AG04450 (cell line): ENCODE results near the gene SEMA6A. TPM values are rescaled to one million over a fixed set of nuclear protein-coding genes. Genes with fewer than 3 reads are reported as not detected.
"Not testable (repeated sequence)": the region's sequence is repeated elsewhere in the genome, so short reads cannot be mapped to it uniquely, and the experiment has no call there.

ENCODE experiments used
- CTCF ChIA-PET: fragments of 300-600, 350-600 bp; formaldehyde crosslinking; extraction: SDS; loops from one replicate; lab custom pipeline; 2022; ENCODE audit warnings: antibody characterized with exemption, inconsistent platforms; lab: Charles Lee
- POLR2A ChIA-PET: fragments of 350-600 bp; formaldehyde crosslinking; extraction: SDS; loops from one replicate; lab custom pipeline; 2021; ENCODE audit warnings: antibody characterized with exemption, inconsistent platforms; lab: Yijun Ruan, JAX
- DNase-seq: peaks from one replicate; pipeline ENCODE4 v3.0.0-alpha.2; 2011; ENCODE audit warnings: low read depth, low spot score
- H3K27ac ChIP-seq: one replicate; pipeline ENCODE4 v1.5.1; 2012; ENCODE audit warnings: low read depth, low read length, control low read depth
- H3K27me3 ChIP-seq: one replicate; pipeline ENCODE4 v1.6.0; 2012; ENCODE audit warnings: low read length; ENCODE audit not compliant: control insufficient read depth, insufficient read depth
- H3K4me3 ChIP-seq: 2 replicates; pipeline ENCODE4 v1.5.1; 2011; ENCODE audit warnings: mild to moderate bottlenecking, low read depth, low read length, control low read depth
- H3K9me3 ChIP-seq: 2 replicates; pipeline ENCODE4 v1.5.1; 2012; ENCODE audit warnings: low read length; ENCODE audit not compliant: control insufficient read depth, insufficient read depth
- CTCF ChIP-seq: IDR thresholded peaks from 2 replicates; pipeline ENCODE4 v1.5.1; 2011; ENCODE audit warnings: low read depth, low read length, control low read depth, inconsistent platforms
- polyA plus RNA-seq: library from polyadenylated mRNA; depleted of rRNA; stranded (reverse); fragments of >200 nt; gene quantifications from 2 replicates; pipeline ENCODE4 v1.2.3, GENCODE V29; 2011

SEMA6A gene
- polyA plus RNA-seq, 1 experiment, result 0.17 TPM

- ChIA-PET CTCF (no interaction called here), POLR2A (no interaction called here)
- DNase-seq, result no peak
- Histone ChIP-seq H3K27me3 (no peaks in the 10 kb centered on the region), H3K4me3 (no peak overlapping the region), H3K27ac (no peak overlapping the region), H3K9me3 (no peaks in the 10 kb centered on the region)
- TF ChIP-seq CTCF, result no peak
Measured at GRCh38 chr5:116554764-116555163, 19.9 kb downstream of the SEMA6A start.

- Histone ChIP-seq H3K9me3 (no peaks in the 10 kb centered on the region), H3K27me3 (no peaks in the 10 kb centered on the region), H3K27ac (no peak overlapping the region), H3K4me3 (no peak overlapping the region)
- no peak for DNase-seq
- POLR2A ChIA-PET, result no interaction called here
- TF ChIP-seq CTCF, result no peak
- CTCF ChIA-PET, result no interaction called here
Measured at GRCh38 chr5:116553366-116553765, 21.3 kb downstream of the SEMA6A start.

- Histone ChIP-seq H3K27me3 (no peaks in the 10 kb centered on the region), H3K9me3 (no peaks in the 10 kb centered on the region; the same call in 1 of the 2 replicates), H3K27ac (no peak overlapping the region), H3K4me3 (no peak overlapping the region)
- TF ChIP-seq CTCF, result no peak
- ChIA-PET CTCF (no interaction called here), POLR2A (no interaction called here)
- no peak for DNase-seq
Measured at GRCh38 chr5:116550082-116550481, 24.5 kb downstream of the SEMA6A start.

GRCh38 chr5:116546743-116547124 lies 27.9 kb downstream of the SEMA6A start:
- ChIA-PET CTCF (no interaction called here), POLR2A (no interaction called here)
- DNase-seq, result no peak
- Histone ChIP-seq H3K4me3 (no peak overlapping the region), H3K27ac (no peak overlapping the region), H3K9me3 (no peaks in the 10 kb centered on the region; the same call in 1 of the 2 replicates), H3K27me3 (no peaks in the 10 kb centered on the region)
- no peak for TF ChIP-seq CTCF

- POLR2A ChIA-PET, result no interaction called here
- Histone ChIP-seq H3K27ac (no peak overlapping the region), H3K4me3 (no peak overlapping the region), H3K9me3 (no peaks in the 10 kb centered on the region; the same call in 1 of the 2 replicates), H3K27me3 (no peaks in the 10 kb centered on the region)
- TF ChIP-seq CTCF, result no peak
- CTCF ChIA-PET, result interaction anchor here (1.3 kb wide), 1 partner anchor 11 kb away, joined by 3 read pairs; no protein-coding TSS in a partner anchor
- DNase-seq, result no peak
Measured at GRCh38 chr5:116546033-116546742, 28.4 kb downstream of the SEMA6A start.

- H3K27me3 ChIP-seq, H3K9me3 ChIP-seq, H3K4me3 ChIP-seq, POLR2A ChIA-PET, DNase-seq, H3K27ac ChIP-seq: not testable (repeated sequence)
- CTCF ChIA-PET, result interaction anchor here (1.3 kb wide), 1 partner anchor 12 kb away, joined by 3 read pairs; no protein-coding TSS in a partner anchor
Measured at GRCh38 chr5:116545465-116545864, 29.2 kb downstream of the SEMA6A start.
